ENCODE measurements around the gene FOXO3. TPM values are rescaled to one million over a fixed set of nuclear protein-coding genes. Genes with fewer than 3 reads are reported as not detected.

FOXO3 gene
- total and polyA plus RNA-seq, 9 donors = 33.4 to 94.8 (median 70.0) TPM

- Histone ChIP-seq H3K27ac (no peak overlapping the region), H3K9me3 (no peaks in the 10 kb centered on the region), H3K4me3 (no peak overlapping the region), H3K27me3 (no peaks in the 10 kb centered on the region), H3K36me3 (no peaks in the 10 kb centered on the region), H3K4me1 (ENCODE audit: insufficient read depth) (peaks cover 10% of the 10 kb centered on the region)
- intact Hi-C loops (cut with DNase I) = no loop called here
- no peak for DNase-seq
- no peak for TF ChIP-seq POLR2A (IDR thresholded peaks at IDR 0.05)
- no peak for TF ChIP-seq EP300 (IDR thresholded peaks at IDR 0.05)
- no peak for TF ChIP-seq CTCF (IDR thresholded peaks at IDR 0.05)
- WGBS, 3 donors = 84 to 85% (median 84%) methylated on average over 6 of the region's 6 CpGs
These were observed 129.8 kb downstream of the FOXO3 start for GRCh38 chr6:108690326-108691049.

- H3K9me3 ChIP-seq = no peaks in the 10 kb centered on the region
- TF ChIP-seq CTCF (IDR thresholded peaks at IDR 0.05) (no peak), EP300 (IDR thresholded peaks at IDR 0.05) (no peak), POLR2A (IDR thresholded peaks at IDR 0.05) (no peak)
- H3K27me3 ChIP-seq = no peaks in the 10 kb centered on the region
- H3K36me3 ChIP-seq = no peaks in the 10 kb centered on the region
- intact Hi-C loops (cut with DNase I) = no loop called here
- no peak overlapping the region for H3K4me3 ChIP-seq
- peaks cover 8% of the 10 kb centered on the region for H3K4me1 ChIP-seq (ENCODE audit: insufficient read depth)
- WGBS, 3 donors = 96 to 98% (median 98%) methylated on average over 2 of the region's 2 CpGs
- no peak for DNase-seq
- no peak overlapping the region for H3K27ac ChIP-seq
These were observed 132.9 kb downstream of the FOXO3 start for GRCh38 chr6:108693430-108694154.

GRCh38 chr6:108694816-108695215, 134.1 kb downstream of the FOXO3 start:
- Histone ChIP-seq H3K27me3 (no peaks in the 10 kb centered on the region), H3K36me3 (no peaks in the 10 kb centered on the region), H3K27ac (no peak overlapping the region), H3K9me3 (no peaks in the 10 kb centered on the region), H3K4me3 (no peak overlapping the region), H3K4me1 (ENCODE audit: insufficient read depth) (peaks cover 2% of the 10 kb centered on the region)
- TF ChIP-seq EP300 (IDR thresholded peaks at IDR 0.05) = no peak
- no peak for TF ChIP-seq POLR2A (IDR thresholded peaks at IDR 0.05)
- TF ChIP-seq CTCF (IDR thresholded peaks at IDR 0.05) = no peak
- no peak for DNase-seq
- 88 to 89% (median 89%) methylated on average over 6 of the region's 6 CpGs for WGBS, 3 donors
- intact Hi-C loops (cut with DNase I) = no loop called here

- H3K27me3 ChIP-seq = no peaks in the 10 kb centered on the region
- TF ChIP-seq CTCF (IDR thresholded peaks at IDR 0.05) = no peak
- no peak for DNase-seq
- intact Hi-C loops (cut with DNase I) = no loop called here
- no peaks in the 10 kb centered on the region for H3K36me3 ChIP-seq
- H3K4me3 ChIP-seq = no peak overlapping the region
- H3K9me3 ChIP-seq = no peaks in the 10 kb centered on the region
- 69 to 86% (median 81%) methylated on average over 15 of the region's 15 CpGs for WGBS, 3 donors
- H3K4me1 ChIP-seq (ENCODE audit: insufficient read depth) = peaks cover 2% of the 10 kb centered on the region
- H3K27ac ChIP-seq = no peak overlapping the region
These were observed 136.9 kb downstream of the FOXO3 start for GRCh38 chr6:108697561-108698161.
